H1 (cell line): ENCODE results near the gene CMC1. TPM values are rescaled to one million over a fixed set of nuclear protein-coding genes. Genes with fewer than 3 reads are reported as not detected.

ENCODE experiments used
- CTCF ChIA-PET: fragments of 300-600 bp; sonication (Branson Sonifier 250); formaldehyde crosslinking; loops from one replicate; lab custom pipeline; 2021; ENCODE audit not compliant: partially characterized antibody; lab: Charles Lee
- POLR2A ChIA-PET: fragments of 300-600 bp; sonication (Branson Sonifier 250); formaldehyde crosslinking; loops from one replicate; lab custom pipeline; 2021; ENCODE audit warnings: inconsistent platforms; ENCODE audit not compliant: partially characterized antibody; lab: Charles Lee
- DNase-seq, 2 experiments: peaks; one replicate each; pipeline versions ENCODE4 v3.0.0 to v3.0.0-alpha.2; 2010 to 2022; ENCODE audit warnings: low spot score in 2 of 2, low read depth in 1 of 2, mixed read lengths in 1 of 2
- FAIRE-seq: peaks from 2 replicates; lab custom pipeline; 2011; peaks lifted over from hg19 to GRCh38; lab: Jason Lieb, UNC
- H2AFZ ChIP-seq: 2 replicates; pipeline ENCODE4 v1.8.1; 2012; ENCODE audit warnings: low read length, inconsistent platforms
- H2AK5ac ChIP-seq: 2 replicates; pipeline ENCODE4 v1.6.1; 2013; ENCODE audit warnings: low read depth, low read length
- H2BK120ac ChIP-seq: replicated peaks from 2 replicates; pipeline ENCODE3; 2013; ENCODE audit warnings: low read depth, low read length, inconsistent platforms
- H2BK12ac ChIP-seq: 2 replicates; pipeline ENCODE4 v1.6.1; 2013; ENCODE audit warnings: low read depth, low read length
- H2BK15ac ChIP-seq: 2 replicates; pipeline ENCODE4 v1.6.1; 2013; ENCODE audit warnings: low read length
- H2BK20ac ChIP-seq: 2 replicates; pipeline ENCODE4 v1.6.1; 2013; ENCODE audit warnings: low read length
- H2BK5ac ChIP-seq: 2 replicates; pipeline ENCODE4 v1.6.1; 2013; ENCODE audit warnings: low read depth, low read length
- H3K14ac ChIP-seq: 2 replicates; pipeline ENCODE4 v1.6.1; 2013; ENCODE audit warnings: inconsistent platforms; ENCODE audit not compliant: insufficient read length
- H3K18ac ChIP-seq: 2 replicates; pipeline ENCODE4 v1.6.1; 2013; ENCODE audit warnings: low read length; ENCODE audit errors: extremely low read depth
- H3K23ac ChIP-seq: 2 replicates; pipeline ENCODE4 v1.6.1; 2013; ENCODE audit warnings: inconsistent platforms; ENCODE audit not compliant: insufficient read length
- H3K23me2 ChIP-seq: 2 replicates; pipeline ENCODE4 v1.6.1; 2013; ENCODE audit warnings: low read depth, low read length
- H3K27ac ChIP-seq: 2 replicates; pipeline ENCODE4 v1.6.1; 2011; ENCODE audit warnings: low read depth, low read length, inconsistent platforms
- H3K27me3 ChIP-seq, 4 experiments: replicated peaks in 1 of 4; 1 replicate in 1 of 4; 2 replicates in 3 of 4; pipeline versions ENCODE4 v1.6.1 to v1.8.1; 2011 to 2013; ENCODE audit warnings: low read length in 3 of 4, mild to moderate bottlenecking in 3 of 4, inconsistent platforms in 2 of 4, mixed read lengths in 2 of 4, moderate library complexity in 1 of 4; ENCODE audit not compliant: control insufficient read depth in 3 of 4, insufficient read depth in 3 of 4; ENCODE audit errors: extremely low read depth in 1 of 4
- H3K36me3 ChIP-seq, 4 experiments: 2 replicates each; pipeline versions ENCODE4 v1.6.1 to v1.8.1; 2011 to 2013; ENCODE audit warnings: mild to moderate bottlenecking in 4 of 4, low read length in 3 of 4, moderate library complexity in 2 of 4, control low read depth in 1 of 4, inconsistent platforms in 1 of 4; ENCODE audit not compliant: insufficient read depth in 4 of 4, control insufficient read depth in 2 of 4
- H3K4ac ChIP-seq: replicated peaks from 2 replicates; pipeline ENCODE3; 2013; ENCODE audit warnings: low read length, low read depth, mixed read lengths, inconsistent platforms; ENCODE audit not compliant: insufficient read length
- H3K4me1 ChIP-seq, 4 experiments: replicated peaks in 1 of 4; 1 replicate in 1 of 4; 2 replicates in 3 of 4; pipeline versions ENCODE4 v1.6.1 to v1.8.1; 2011 to 2013; ENCODE audit warnings: low read length in 3 of 4, inconsistent platforms in 2 of 4, mixed read lengths in 1 of 4; ENCODE audit not compliant: insufficient read depth in 4 of 4, control insufficient read depth in 3 of 4
- H3K4me2 ChIP-seq, 2 experiments: 2 replicates each; pipeline versions ENCODE4 v1.6.1 to v1.8.1; 2011 to 2013; ENCODE audit warnings: low read depth in 2 of 2, low read length in 2 of 2, control low read depth in 1 of 2, inconsistent platforms in 1 of 2, mild to moderate bottlenecking in 1 of 2; ENCODE audit not compliant: insufficient read depth in 1 of 2
- H3K4me3 ChIP-seq, 4 experiments: fragments of 200-600, 300-600 bp in 1 of 4; sonication (generic), shearing (Covaris generic), sonication (Bioruptor Twin) in 1 of 4; 2 replicates each; pipeline versions ENCODE4 v1.5.1 to v1.8.1; 2011 to 2016; ENCODE audit warnings: low read length in 4 of 4, low read depth in 3 of 4, control low read depth in 2 of 4, inconsistent platforms in 2 of 4, mild to moderate bottlenecking in 2 of 4, mixed read lengths in 1 of 4, moderate library complexity in 1 of 4; ENCODE audit not compliant: insufficient read depth in 2 of 4; ENCODE audit errors: extremely low read depth in 1 of 4
- H3K56ac ChIP-seq: replicated peaks from 2 replicates; pipeline ENCODE3; 2013; ENCODE audit warnings: low read depth, mild to moderate bottlenecking, mixed read lengths, low read length, inconsistent platforms; ENCODE audit not compliant: insufficient read length
- H3K79me1 ChIP-seq: 2 replicates; pipeline ENCODE4 v1.6.1; 2013; ENCODE audit warnings: low read depth, low read length, control low read depth
- H3K79me2 ChIP-seq, 2 experiments: 2 replicates each; pipeline versions ENCODE4 v1.6.1 to v1.8.1; 2012 to 2013; ENCODE audit warnings: low read length in 2 of 2, mild to moderate bottlenecking in 2 of 2, inconsistent platforms in 1 of 2; ENCODE audit not compliant: insufficient read depth in 2 of 2, control insufficient read depth in 1 of 2
- H3K9ac ChIP-seq, 4 experiments: replicated peaks in 1 of 4; 1 replicate in 1 of 4; 2 replicates in 3 of 4; pipeline versions ENCODE4 v1.6.1 to v1.8.1; 2011 to 2013; ENCODE audit warnings: low read depth in 3 of 4, low read length in 3 of 4, control low read depth in 2 of 4, mild to moderate bottlenecking in 2 of 4, moderate library complexity in 2 of 4, inconsistent platforms in 1 of 4; ENCODE audit errors: extremely low read depth in 1 of 4
- H3K9me3 ChIP-seq, 2 experiments: 2 replicates each; pipeline versions ENCODE4 v1.6.1 to v1.8.1; 2012 to 2013; ENCODE audit warnings: mild to moderate bottlenecking in 2 of 2, moderate library complexity in 2 of 2, control low read depth in 1 of 2, inconsistent platforms in 1 of 2, low read depth in 1 of 2, low read length in 1 of 2, mixed read lengths in 1 of 2; ENCODE audit not compliant: insufficient read depth in 2 of 2
- H4K20me1 ChIP-seq, 2 experiments: replicated peaks in 1 of 2; 2 replicates each; pipeline versions ENCODE3 to v1.8.1; 2011 to 2013; ENCODE audit warnings: inconsistent platforms in 2 of 2, low read length in 2 of 2, mild to moderate bottlenecking in 1 of 2; ENCODE audit not compliant: insufficient read depth in 2 of 2, control insufficient read depth in 1 of 2
- H4K5ac ChIP-seq: 2 replicates; pipeline ENCODE4 v1.6.1; 2013; ENCODE audit warnings: low read length, low read depth, mixed read lengths, inconsistent platforms; ENCODE audit not compliant: insufficient read length
- H4K8ac ChIP-seq: 2 replicates; pipeline ENCODE4 v1.8.0; 2013; ENCODE audit warnings: mild to moderate bottlenecking, moderate library complexity, low read length, inconsistent platforms; ENCODE audit not compliant: insufficient read depth; ENCODE audit errors: extremely low read depth
- H4K91ac ChIP-seq: replicated peaks from 2 replicates; pipeline ENCODE3; 2013; ENCODE audit warnings: low read length, mixed read lengths, inconsistent platforms; ENCODE audit not compliant: insufficient read length
- KDM4A ChIP-seq: IDR thresholded peaks from one replicate; pipeline ENCODE4 v1.7.1; 2012; ENCODE audit warnings: low read depth, mild to moderate bottlenecking, moderate library complexity, low read length, inconsistent platforms; ENCODE audit not compliant: severe bottlenecking
- POLR2AphosphoS5 ChIP-seq: IDR thresholded peaks from 2 replicates; pipeline ENCODE4 v1.6.1; 2011; ENCODE audit warnings: low read depth, low read length
- WGBS, 2 experiments: shearing (Covaris generic) in 1 of 2; methylation state at CpG; one replicate each; pipeline versions ENCODE4 v1.1.6 to v1.1.7; 2013 to 2015; ENCODE audit warnings: low lambda C conversion rate in 2 of 2, mixed read lengths in 2 of 2, inconsistent platforms in 1 of 2, low coverage in 1 of 2, missing lambda C conversion rate in 1 of 2; ENCODE audit not compliant: insufficient replicate concordance in 2 of 2, insufficient coverage in 1 of 2, insufficient read length in 1 of 2; ENCODE audit errors: extremely low coverage in 1 of 2, missing lambda C conversion rate in 1 of 2; 5-methylcytosine and 5-hydroxymethylcytosine counted together
- polyA plus RNA-seq, 7 experiments: library from polyadenylated mRNA; depleted of rRNA in 3 of 7; stranded (reverse) in 5 of 7; unstranded in 2 of 7; fragments of >200 nt in 5 of 7; fragments of 200-250 nt in 2 of 7; gene quantifications; 1 replicate in 5 of 7; 2 replicates in 1 of 7; 4 replicates in 1 of 7; pipeline versions ENCODE4 v1.2.1 to v1.2.3, GENCODE V29; 2011 to 2013; ENCODE audit warnings: missing spikeins in 2 of 7, mixed read lengths in 2 of 7
- total RNA-seq: library from RNA; stranded (reverse); fragmentation: NEBNext Ultra II Directional; extraction: Animal tissue kit (Norgen Biotek cat#: 25700); gene quantifications from 2 replicates; pipeline ENCODE4 v1.2.1, GENCODE V29; 2021

The CMC1 gene
- total and polyA plus RNA-seq, 2 of the 8 experiments (the other 6 are each of a cell fraction or from before 2014, with no cell fraction given) = 11.4 to 19.4 TPM

GRCh38 chr3:28242519-28242918 lies 1.1 kb downstream of the CMC1 start:
- no peak overlapping the region for H2BK120ac ChIP-seq
- no peak overlapping the region for H3K14ac ChIP-seq
- no peak overlapping the region for H3K4ac ChIP-seq
- no peak for TF ChIP-seq POLR2AphosphoS5
- TF ChIP-seq KDM4A = no peak
- H3K23ac ChIP-seq = no peak overlapping the region
- H3K27ac ChIP-seq = no peak overlapping the region
- DNase-seq (no peak), FAIRE-seq (no peak)
- 92% methylated on average over 3 of the region's 3 CpGs; no CpG with 5 or more reads in 1 of the 2 experiments for WGBS, 2 experiments
- H3K79me2 ChIP-seq = peaks cover 0 to 58% of the 10 kb centered on the region in 2 experiments; a peak in 3 of 4 replicates
- H4K8ac ChIP-seq = no peak overlapping the region
- peak overlapping the region; percentile 69 to 83 for H3K4me2 ChIP-seq
- H4K5ac ChIP-seq = no peak overlapping the region
- H3K79me1 ChIP-seq = peaks cover 2% of the 10 kb centered on the region; the same call in 1 of the 2 replicates
- H3K27me3 ChIP-seq = no peaks in the 10 kb centered on the region
- H2AFZ ChIP-seq = no peak overlapping the region
- H2BK15ac ChIP-seq = no peak overlapping the region
- no peaks in the 10 kb centered on the region for H3K36me3 ChIP-seq
- no peaks in the 10 kb centered on the region; the same call in 1 of the 2 replicates for H3K23me2 ChIP-seq
- no peaks in the 10 kb centered on the region for H4K20me1 ChIP-seq
- POLR2A ChIA-PET = no interaction called here
- H3K9ac ChIP-seq = no peak overlapping the region
- H2BK20ac ChIP-seq = no peak overlapping the region
- H2BK5ac ChIP-seq = no peak overlapping the region
- no peak overlapping the region for H3K56ac ChIP-seq
- no peak overlapping the region for H2AK5ac ChIP-seq
- H4K91ac ChIP-seq = no peak overlapping the region
- no peak overlapping the region; the same call in 1 of the 2 replicates for H2BK12ac ChIP-seq
- peak overlapping the region in 2 of 4 experiments; percentile 78 to 79; a peak in 3 of 8 replicates for H3K4me3 ChIP-seq
- no peak overlapping the region for H3K18ac ChIP-seq
- peaks cover 2 to 18% (median 11%) of the 10 kb centered on the region in 4 experiments for H3K4me1 ChIP-seq
- H3K9me3 ChIP-seq = no peaks in the 10 kb centered on the region
- CTCF ChIA-PET = interaction anchor here (0.8 kb wide), 1 partner anchor 530 kb away, joined by 3 read pairs; no protein-coding TSS in a partner anchor
